ENCODE measurements around the gene RSAD2.
"Not testable (repeated sequence)": the region's sequence is repeated elsewhere in the genome, so short reads cannot be mapped to it uniquely, and the experiment has no call there.

DNA sequence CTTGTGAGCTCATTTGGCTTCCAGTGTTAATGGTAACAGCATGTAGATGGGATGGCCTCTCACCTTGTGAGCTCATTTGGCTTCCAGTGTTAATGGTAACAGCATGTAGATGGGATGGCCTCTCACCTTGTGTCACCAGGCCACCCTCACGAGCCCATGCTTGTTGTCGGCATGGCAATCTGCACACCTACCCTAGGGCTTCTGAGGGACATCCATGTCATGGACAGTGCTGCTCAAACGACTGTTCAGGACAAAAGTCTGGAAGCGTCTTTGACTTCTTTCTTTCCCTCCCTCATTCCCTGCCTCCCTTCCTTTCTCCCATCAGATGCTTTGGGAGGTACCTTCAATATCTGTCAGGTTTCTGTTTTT is 58.1 kb downstream of the RSAD2 start:
- TF ChIP-seq, protein P1, sequence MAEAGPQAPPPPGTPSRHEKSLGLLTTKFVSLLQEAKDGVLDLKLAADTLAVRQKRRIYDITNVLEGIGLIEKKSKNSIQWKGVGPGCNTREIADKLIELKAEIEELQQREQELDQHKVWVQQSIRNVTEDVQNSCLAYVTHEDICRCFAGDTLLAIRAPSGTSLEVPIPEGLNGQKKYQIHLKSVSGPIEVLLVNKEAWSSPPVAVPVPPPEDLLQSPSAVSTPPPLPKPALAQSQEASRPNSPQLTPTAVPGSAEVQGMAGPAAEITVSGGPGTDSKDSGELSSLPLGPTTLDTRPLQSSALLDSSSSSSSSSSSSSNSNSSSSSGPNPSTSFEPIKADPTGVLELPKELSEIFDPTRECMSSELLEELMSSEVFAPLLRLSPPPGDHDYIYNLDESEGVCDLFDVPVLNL (CRISPR knock-in tag; IDR thresholded peaks at IDR 0.05; ENCODE audit: low read depth), result not testable (repeated sequence)
- TF ChIP-seq POLR2A (conservative IDR thresholded peaks at IDR 0.05); CEBPB (tag; IDR thresholded peaks at IDR 0.05): not testable (repeated sequence)
- TF ChIP-seq, protein P2, sequence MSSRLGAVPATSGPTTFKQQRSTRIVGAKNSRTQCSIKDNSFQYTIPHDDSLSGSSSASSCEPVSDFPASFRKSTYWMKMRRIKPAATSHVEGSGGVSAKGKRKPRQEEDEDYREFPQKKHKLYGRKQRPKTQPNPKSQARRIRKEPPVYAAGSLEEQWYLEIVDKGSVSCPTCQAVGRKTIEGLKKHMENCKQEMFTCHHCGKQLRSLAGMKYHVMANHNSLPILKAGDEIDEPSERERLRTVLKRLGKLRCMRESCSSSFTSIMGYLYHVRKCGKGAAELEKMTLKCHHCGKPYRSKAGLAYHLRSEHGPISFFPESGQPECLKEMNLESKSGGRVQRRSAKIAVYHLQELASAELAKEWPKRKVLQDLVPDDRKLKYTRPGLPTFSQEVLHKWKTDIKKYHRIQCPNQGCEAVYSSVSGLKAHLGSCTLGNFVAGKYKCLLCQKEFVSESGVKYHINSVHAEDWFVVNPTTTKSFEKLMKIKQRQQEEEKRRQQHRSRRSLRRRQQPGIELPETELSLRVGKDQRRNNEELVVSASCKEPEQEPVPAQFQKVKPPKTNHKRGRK (tag; IDR thresholded peaks at IDR 0.05), result not testable (repeated sequence)
